GM19240 (cell line): ENCODE results near the gene GLRB.
"Not testable (repeated sequence)": the region's sequence is repeated elsewhere in the genome, so short reads cannot be mapped to it uniquely, and the experiment has no call there.

Experiments
- DNase-seq: peaks from one replicate; pipeline ENCODE4 v3.0.0; 2011; ENCODE audit warnings: low spot score; ENCODE audit not compliant: insufficient read length

The GLRB gene

GRCh38 chr4:157075811-157076577, at the start of gene GLRB:
GLRB (plus strand) TSS chr4:157076150; CDS start chr4:157078025, 1,875 bp downstream.
- DNase-seq = no peak

GRCh38 chr4:157035471-157035870, 40.5 kb upstream of the GLRB start:
- no peak for DNase-seq

- no peak for DNase-seq
Observed at GRCh38 chr4:157040405-157040804, 35.5 kb upstream of the GLRB start.

GRCh38 chr4:157043131-157043530, 32.8 kb upstream of the GLRB start:
- DNase-seq = no peak

GRCh38 chr4:157045507-157046127, 30.3 kb upstream of the GLRB start:
- DNase-seq = peak; percentile 1

GRCh38 chr4:157048248-157048647, 27.7 kb upstream of the GLRB start:
- DNase-seq = no peak

- no peak for DNase-seq
Observed at GRCh38 chr4:157050561-157050960, 25.4 kb upstream of the GLRB start.

- DNase-seq = no peak
Observed at GRCh38 chr4:157052429-157053040, 23.4 kb upstream of the GLRB start.

GRCh38 chr4:157057218-157057617, 18.7 kb upstream of the GLRB start:
- no peak for DNase-seq

GRCh38 chr4:157058899-157059298, 17.1 kb upstream of the GLRB start:
- DNase-seq = not testable (repeated sequence)

- DNase-seq = no peak
Observed at GRCh38 chr4:157072002-157072401, 3.9 kb upstream of the GLRB start.

GRCh38 chr4:157075401-157075800, 549 bp upstream of the GLRB start:
- DNase-seq = no peak

- DNase-seq = no peak
Observed at GRCh38 chr4:157076578-157076947, 613 bp downstream of the GLRB start.

GRCh38 chr4:157079441-157079840, 3.5 kb downstream of the GLRB start:
- DNase-seq = no peak

- DNase-seq = no peak
Observed at GRCh38 chr4:157080605-157081004, 4.7 kb downstream of the GLRB start.

- no peak for DNase-seq
Observed at GRCh38 chr4:157095716-157096115, 19.8 kb downstream of the GLRB start.

GRCh38 chr4:157096439-157096838, 20.5 kb downstream of the GLRB start:
- DNase-seq = no peak

- DNase-seq = no peak
Observed at GRCh38 chr4:157099506-157099905, 23.6 kb downstream of the GLRB start.

- DNase-seq = no peak
Observed at GRCh38 chr4:157104541-157104940, 28.6 kb downstream of the GLRB start.

- no peak for DNase-seq
Observed at GRCh38 chr4:157114671-157115070, 38.7 kb downstream of the GLRB start.

- no peak for DNase-seq
Observed at GRCh38 chr4:157115613-157116335, 39.8 kb downstream of the GLRB start.

- DNase-seq = no peak
Observed at GRCh38 chr4:157121401-157121800, 45.5 kb downstream of the GLRB start.
